Measurements from ENCODE around the gene DPF3. TPM values are rescaled to one million over a fixed set of nuclear protein-coding genes. Genes with fewer than 3 reads are reported as not detected.

Gene DPF3
- total RNA-seq, 4 donors from 2014 or later, result 0.22 to 5.4 (median 2.7) TPM

- Histone ChIP-seq H3K9me3 (no peaks in the 10 kb centered on the region), H3K36me3 (no peaks in the 10 kb centered on the region), H3K4me1 (peaks cover 0 to 60% (median 0%) of the 10 kb centered on the region in 4 donors), H3K27ac (peak overlapping the region in 2 of 4 donors; percentile 60 to 64), H3K27me3 (no peaks in the 10 kb centered on the region), H3K4me3 (no peak overlapping the region)
- no peak for TF ChIP-seq EP300 (IDR thresholded peaks at IDR 0.05)
- TF ChIP-seq, protein P1, sequence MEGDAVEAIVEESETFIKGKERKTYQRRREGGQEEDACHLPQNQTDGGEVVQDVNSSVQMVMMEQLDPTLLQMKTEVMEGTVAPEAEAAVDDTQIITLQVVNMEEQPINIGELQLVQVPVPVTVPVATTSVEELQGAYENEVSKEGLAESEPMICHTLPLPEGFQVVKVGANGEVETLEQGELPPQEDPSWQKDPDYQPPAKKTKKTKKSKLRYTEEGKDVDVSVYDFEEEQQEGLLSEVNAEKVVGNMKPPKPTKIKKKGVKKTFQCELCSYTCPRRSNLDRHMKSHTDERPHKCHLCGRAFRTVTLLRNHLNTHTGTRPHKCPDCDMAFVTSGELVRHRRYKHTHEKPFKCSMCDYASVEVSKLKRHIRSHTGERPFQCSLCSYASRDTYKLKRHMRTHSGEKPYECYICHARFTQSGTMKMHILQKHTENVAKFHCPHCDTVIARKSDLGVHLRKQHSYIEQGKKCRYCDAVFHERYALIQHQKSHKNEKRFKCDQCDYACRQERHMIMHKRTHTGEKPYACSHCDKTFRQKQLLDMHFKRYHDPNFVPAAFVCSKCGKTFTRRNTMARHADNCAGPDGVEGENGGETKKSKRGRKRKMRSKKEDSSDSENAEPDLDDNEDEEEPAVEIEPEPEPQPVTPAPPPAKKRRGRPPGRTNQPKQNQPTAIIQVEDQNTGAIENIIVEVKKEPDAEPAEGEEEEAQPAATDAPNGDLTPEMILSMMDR (IDR thresholded peaks at IDR 0.05), result no peak
- TF ChIP-seq POLR2A (IDR thresholded peaks at IDR 0.05), result no peak
- 17 to 28% methylated on average over 15 to 19 of the region's 20 CpGs for WGBS, 2 donors
- DNase-seq (ENCODE audit: low spot score in 2 of 2), result peak in 1 of 2 donors; percentile 23
Measured at GRCh38 chr14:72617391-72618031, 276.4 kb downstream of the DPF3 start.

GRCh38 chr14:72616811-72617210 lies 277.1 kb downstream of the DPF3 start:
- H3K27me3 ChIP-seq, result no peaks in the 10 kb centered on the region
- TF ChIP-seq EP300 (IDR thresholded peaks at IDR 0.05) (no peak), POLR2A (IDR thresholded peaks at IDR 0.05) (no peak)
- TF ChIP-seq, protein P1 (IDR thresholded peaks at IDR 0.05), result no peak
- no peaks in the 10 kb centered on the region for H3K36me3 ChIP-seq
- no peaks in the 10 kb centered on the region for H3K9me3 ChIP-seq
- peaks cover 0 to 60% (median 0%) of the 10 kb centered on the region in 4 donors for H3K4me1 ChIP-seq
- H3K27ac ChIP-seq, result peak overlapping the region in 2 of 4 donors; percentile 60 to 64
- WGBS, 2 donors, result 65 to 74% methylated on average over 7 of the region's 7 CpGs
- DNase-seq (ENCODE audit: low spot score in 2 of 2), result no peak
- no peak overlapping the region for H3K4me3 ChIP-seq

DNA sequence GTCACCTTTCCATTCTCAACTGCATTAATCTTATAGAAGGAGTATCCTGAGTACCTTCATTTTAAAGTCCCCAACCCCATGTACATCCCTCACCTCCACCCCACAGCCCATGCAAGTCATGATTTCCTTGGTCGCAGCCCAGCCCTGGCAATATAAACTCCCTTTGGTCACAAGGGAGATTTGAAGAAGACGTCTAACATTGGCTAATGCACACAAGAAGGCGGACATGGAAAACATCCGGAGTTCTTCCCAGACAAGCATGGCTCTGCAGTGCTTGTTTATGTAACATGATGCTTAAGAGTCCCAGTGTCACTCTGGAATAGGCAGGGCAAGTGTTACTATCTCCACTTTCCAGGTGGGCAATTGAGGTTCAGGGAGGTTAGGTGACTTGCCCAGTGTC lies 277.6 kb downstream of the DPF3 start:
- peaks cover 0 to 60% (median 0%) of the 10 kb centered on the region in 4 donors for H3K4me1 ChIP-seq
- TF ChIP-seq, protein P1 (IDR thresholded peaks at IDR 0.05), result no peak
- TF ChIP-seq EP300 (IDR thresholded peaks at IDR 0.05), result peak in 1 of 2 donors; percentile 44
- no peaks in the 10 kb centered on the region for H3K27me3 ChIP-seq
- DNase-seq (ENCODE audit: low spot score in 2 of 2), result peak in 1 of 2 donors; percentile 27
- no peak overlapping the region for H3K27ac ChIP-seq
- no peak overlapping the region for H3K4me3 ChIP-seq
- 58 to 73% methylated on average over 4 of the region's 4 CpGs for WGBS, 2 donors
- no peaks in the 10 kb centered on the region for H3K9me3 ChIP-seq
- no peaks in the 10 kb centered on the region for H3K36me3 ChIP-seq

- WGBS, 2 donors, result 59 to 61% methylated on average over 9 of the region's 9 CpGs
- H3K4me3 ChIP-seq, result no peak overlapping the region
- H3K27ac ChIP-seq, result peak overlapping the region in 2 of 4 donors; percentile 25 to 56
- H3K27me3 ChIP-seq, result no peaks in the 10 kb centered on the region
- H3K9me3 ChIP-seq, result no peaks in the 10 kb centered on the region
- no peaks in the 10 kb centered on the region for H3K36me3 ChIP-seq
- TF ChIP-seq, protein P1 (IDR thresholded peaks at IDR 0.05), result no peak
- TF ChIP-seq EP300 (IDR thresholded peaks at IDR 0.05) (no peak), POLR2A (IDR thresholded peaks at IDR 0.05) (no peak)
- no peak for DNase-seq (ENCODE audit: low spot score in 2 of 2)
- H3K4me1 ChIP-seq, result peaks cover 0 to 60% (median 0%) of the 10 kb centered on the region in 4 donors
Measured at GRCh38 chr14:72615451-72616121, 278.3 kb downstream of the DPF3 start.

GRCh38 chr14:72614891-72615415 lies 278.9 kb downstream of the DPF3 start:
- no peaks in the 10 kb centered on the region for H3K27me3 ChIP-seq
- TF ChIP-seq POLR2A (IDR thresholded peaks at IDR 0.05) (no peak), EP300 (IDR thresholded peaks at IDR 0.05) (no peak)
- H3K36me3 ChIP-seq, result no peaks in the 10 kb centered on the region
- H3K9me3 ChIP-seq, result no peaks in the 10 kb centered on the region
- WGBS, 2 donors, result 66 to 68% methylated on average over 11 of the region's 11 CpGs
- no peak overlapping the region for H3K4me3 ChIP-seq
- H3K27ac ChIP-seq, result peak overlapping the region in 2 of 4 donors; percentile 25 to 56
- no peak for DNase-seq (ENCODE audit: low spot score in 2 of 2)
- peaks cover 0 to 60% (median 0%) of the 10 kb centered on the region in 4 donors for H3K4me1 ChIP-seq
